ENCODE results near the gene LHPP. TPM values are rescaled to one million over a fixed set of nuclear protein-coding genes. Genes with fewer than 3 reads are reported as not detected.

LHPP gene
- total RNA-seq, 1 donor from 2014 or later: 4.2 TPM

- Mint-ChIP-seq H3K9me3 (ENCODE audit: unreplicated experiment) (no peaks in the 10 kb centered on the region), H3K27me3 (ENCODE audit: unreplicated experiment) (peaks cover 2% of the 10 kb centered on the region), H3K4me3 (ENCODE audit: unreplicated experiment) (no peak overlapping the region), H3K36me3 (ENCODE audit: low read depth, unreplicated experiment) (peaks cover 5% of the 10 kb centered on the region), H3K4me1 (ENCODE audit: unreplicated experiment) (peaks cover 6% of the 10 kb centered on the region), H3K27ac (ENCODE audit: unreplicated experiment) (no peak overlapping the region)
- DNase-seq (ENCODE audit: low spot score): no peak
- TF ChIP-seq CTCF (IDR thresholded peaks at IDR 0.05; ENCODE audit: unreplicated experiment): no peak
Observed at GRCh38 chr10:124498056-124498455, 36.4 kb downstream of the LHPP start.

GRCh38 chr10:124500757-124501156, 39.1 kb downstream of the LHPP start:
- peaks cover 5% of the 10 kb centered on the region for H3K36me3 Mint-ChIP-seq (ENCODE audit: low read depth, unreplicated experiment)
- no peak for TF ChIP-seq CTCF (IDR thresholded peaks at IDR 0.05; ENCODE audit: unreplicated experiment)
- DNase-seq (ENCODE audit: low spot score): no peak
- H3K4me1 Mint-ChIP-seq (ENCODE audit: unreplicated experiment): no peaks in the 10 kb centered on the region
- H3K27me3 Mint-ChIP-seq (ENCODE audit: unreplicated experiment): peaks cover 1% of the 10 kb centered on the region
- H3K4me3 Mint-ChIP-seq (ENCODE audit: unreplicated experiment): no peak overlapping the region
- no peaks in the 10 kb centered on the region for H3K9me3 Mint-ChIP-seq (ENCODE audit: unreplicated experiment)
- H3K27ac Mint-ChIP-seq (ENCODE audit: unreplicated experiment): no peak overlapping the region

- H3K4me1 Mint-ChIP-seq (ENCODE audit: unreplicated experiment): no peaks in the 10 kb centered on the region
- H3K4me3 Mint-ChIP-seq (ENCODE audit: unreplicated experiment): no peak overlapping the region
- no peaks in the 10 kb centered on the region for H3K9me3 Mint-ChIP-seq (ENCODE audit: unreplicated experiment)
- peaks cover 5% of the 10 kb centered on the region for H3K36me3 Mint-ChIP-seq (ENCODE audit: low read depth, unreplicated experiment)
- H3K27ac Mint-ChIP-seq (ENCODE audit: unreplicated experiment): no peak overlapping the region
- no peak for DNase-seq (ENCODE audit: low spot score)
- TF ChIP-seq CTCF (IDR thresholded peaks at IDR 0.05; ENCODE audit: unreplicated experiment): no peak
- no peaks in the 10 kb centered on the region for H3K27me3 Mint-ChIP-seq (ENCODE audit: unreplicated experiment)
Observed at GRCh38 chr10:124504711-124505110, 43.1 kb downstream of the LHPP start.

GRCh38 chr10:124505279-124505678, 43.7 kb downstream of the LHPP start:
- no peak overlapping the region for H3K27ac Mint-ChIP-seq (ENCODE audit: unreplicated experiment)

More at GRCh38 chr10:124505279-124505678, 43.7 kb downstream of the LHPP start:
- TF ChIP-seq CTCF (IDR thresholded peaks at IDR 0.05; ENCODE audit: unreplicated experiment): no peak
- Mint-ChIP-seq H3K36me3 (ENCODE audit: low read depth, unreplicated experiment) (peaks cover 5% of the 10 kb centered on the region), H3K27me3 (ENCODE audit: unreplicated experiment) (no peaks in the 10 kb centered on the region), H3K4me3 (ENCODE audit: unreplicated experiment) (no peak overlapping the region), H3K4me1 (ENCODE audit: unreplicated experiment) (no peaks in the 10 kb centered on the region), H3K9me3 (ENCODE audit: unreplicated experiment) (no peaks in the 10 kb centered on the region)
- no peak for DNase-seq (ENCODE audit: low spot score)

Data from endothelial cell (in vitro differentiated cells).